ENCODE measurements around the gene ZNF117.
"Not testable (repeated sequence)": the region's sequence is repeated elsewhere in the genome, so short reads cannot be mapped to it uniquely, and the experiment has no call there.

Gene ZNF117

GRCh38 chr7:64992971-64993370, 2.1 kb upstream of the ZNF117 start:
- H3K27ac ChIP-seq (ENCODE audit: low read depth, low read length), result no peak overlapping the region
- H3K36me3 ChIP-seq (ENCODE audit: insufficient read depth, low read length), result peaks cover 4% of the 10 kb centered on the region
- H3K4me1 ChIP-seq (ENCODE audit: insufficient read depth, low read length), result peaks cover 9% of the 10 kb centered on the region
- no peaks in the 10 kb centered on the region for H3K27me3 ChIP-seq (ENCODE audit: control insufficient read depth in 1 of 2, insufficient read depth in 2 of 2, low read length in 2 of 2)
- no peak overlapping the region for H3K4me3 ChIP-seq (ENCODE audit: low read depth in 1 of 2, low read length in 2 of 2)
- no peaks in the 10 kb centered on the region for H3K9me3 ChIP-seq (ENCODE audit: low read length)
- H3K9ac ChIP-seq (ENCODE audit: low read length), result no peak overlapping the region

- H3K36me3 ChIP-seq (ENCODE audit: insufficient read depth, low read length), result peaks cover 4% of the 10 kb centered on the region
- no peak overlapping the region for H3K4me3 ChIP-seq (ENCODE audit: low read depth in 1 of 2, low read length in 2 of 2)
- H3K9ac ChIP-seq (ENCODE audit: low read length), result no peak overlapping the region
- no peaks in the 10 kb centered on the region for H3K9me3 ChIP-seq (ENCODE audit: low read length)
- no peaks in the 10 kb centered on the region for H3K4me1 ChIP-seq (ENCODE audit: insufficient read depth, low read length)
- no peaks in the 10 kb centered on the region for H3K27me3 ChIP-seq (ENCODE audit: control insufficient read depth in 1 of 2, insufficient read depth in 2 of 2, low read length in 2 of 2)
- H3K27ac ChIP-seq (ENCODE audit: low read depth, low read length), result no peak overlapping the region
Measured at GRCh38 chr7:64990216-64990615, 620 bp downstream of the ZNF117 start.

GRCh38 chr7:64978497-64979203, 12.2 kb downstream of the ZNF117 start:
- Histone ChIP-seq H3K4me1 (ENCODE audit: insufficient read depth, low read length) (no peaks in the 10 kb centered on the region), H3K27me3 (ENCODE audit: control insufficient read depth in 1 of 2, insufficient read depth in 2 of 2, low read length in 2 of 2) (no peaks in the 10 kb centered on the region), H3K27ac (ENCODE audit: low read depth, low read length) (no peak overlapping the region), H3K4me3 (ENCODE audit: low read depth in 1 of 2, low read length in 2 of 2) (no peak overlapping the region), H3K36me3 (ENCODE audit: insufficient read depth, low read length) (peaks cover 12% of the 10 kb centered on the region), H3K9ac (ENCODE audit: low read length) (no peak overlapping the region), H3K9me3 (ENCODE audit: low read length) (peaks cover 31% of the 10 kb centered on the region)

- Histone ChIP-seq H3K27ac (ENCODE audit: low read depth, low read length) (no peak overlapping the region), H3K4me3 (ENCODE audit: low read depth in 1 of 2, low read length in 2 of 2) (no peak overlapping the region), H3K27me3 (ENCODE audit: control insufficient read depth in 1 of 2, insufficient read depth in 2 of 2, low read length in 2 of 2) (no peaks in the 10 kb centered on the region), H3K9ac (ENCODE audit: low read length) (no peak overlapping the region), H3K9me3 (ENCODE audit: low read length) (no peaks in the 10 kb centered on the region), H3K4me1 (ENCODE audit: insufficient read depth, low read length) (no peaks in the 10 kb centered on the region), H3K36me3 (ENCODE audit: insufficient read depth, low read length) (no peaks in the 10 kb centered on the region)
Measured at GRCh38 chr7:64965594-64965993, 25.2 kb downstream of the ZNF117 start.

- Histone ChIP-seq H3K27ac (ENCODE audit: low read depth, low read length) (no peak overlapping the region), H3K27me3 (ENCODE audit: control insufficient read depth in 1 of 2, insufficient read depth in 2 of 2, low read length in 2 of 2) (no peaks in the 10 kb centered on the region), H3K9me3 (ENCODE audit: low read length) (no peaks in the 10 kb centered on the region), H3K4me1 (ENCODE audit: insufficient read depth, low read length) (no peaks in the 10 kb centered on the region), H3K9ac (ENCODE audit: low read length) (no peak overlapping the region), H3K4me3 (ENCODE audit: low read depth in 1 of 2, low read length in 2 of 2) (no peak overlapping the region), H3K36me3 (ENCODE audit: insufficient read depth, low read length) (no peaks in the 10 kb centered on the region)
Measured at GRCh38 chr7:64959072-64959747, 31.6 kb downstream of the ZNF117 start.

GRCh38 chr7:64951250-64951848, 39.5 kb downstream of the ZNF117 start:
- peaks cover 11% of the 10 kb centered on the region for H3K4me1 ChIP-seq (ENCODE audit: insufficient read depth, low read length)
- H3K27me3 ChIP-seq (ENCODE audit: control insufficient read depth in 1 of 2, insufficient read depth in 2 of 2, low read length in 2 of 2), result peaks cover 16 to 18% of the 10 kb centered on the region in 2 donors
- no peak overlapping the region for H3K4me3 ChIP-seq (ENCODE audit: low read depth in 1 of 2, low read length in 2 of 2)
- H3K27ac ChIP-seq (ENCODE audit: low read depth, low read length), result no peak overlapping the region
- no peaks in the 10 kb centered on the region for H3K9me3 ChIP-seq (ENCODE audit: low read length)
- H3K9ac ChIP-seq (ENCODE audit: low read length), result no peak overlapping the region
- H3K36me3 ChIP-seq (ENCODE audit: insufficient read depth, low read length), result no peaks in the 10 kb centered on the region

GRCh38 chr7:64950673-64951072, 40.2 kb downstream of the ZNF117 start:
- not testable (repeated sequence) for H3K27ac ChIP-seq (ENCODE audit: low read depth, low read length); H3K4me3 ChIP-seq (ENCODE audit: low read depth in 1 of 2, low read length in 2 of 2); H3K9me3 ChIP-seq (ENCODE audit: low read length); H3K36me3 ChIP-seq (ENCODE audit: insufficient read depth, low read length); H3K9ac ChIP-seq (ENCODE audit: low read length)
- H3K27me3 ChIP-seq (ENCODE audit: control insufficient read depth in 1 of 2, insufficient read depth in 2 of 2, low read length in 2 of 2), result peaks cover 18 to 23% of the 10 kb centered on the region in 2 donors
- peaks cover 11% of the 10 kb centered on the region for H3K4me1 ChIP-seq (ENCODE audit: insufficient read depth, low read length)

- H3K36me3 ChIP-seq (ENCODE audit: insufficient read depth, low read length); H3K9ac ChIP-seq (ENCODE audit: low read length); H3K9me3 ChIP-seq (ENCODE audit: low read length); H3K27ac ChIP-seq (ENCODE audit: low read depth, low read length); H3K4me3 ChIP-seq (ENCODE audit: low read depth in 1 of 2, low read length in 2 of 2): not testable (repeated sequence)
- Histone ChIP-seq H3K4me1 (ENCODE audit: insufficient read depth, low read length) (peaks cover 11% of the 10 kb centered on the region), H3K27me3 (ENCODE audit: control insufficient read depth in 1 of 2, insufficient read depth in 2 of 2, low read length in 2 of 2) (peaks cover 18 to 24% of the 10 kb centered on the region in 2 donors)
Measured at GRCh38 chr7:64948774-64949173, 42.1 kb downstream of the ZNF117 start.

- no peak overlapping the region for H3K9ac ChIP-seq (ENCODE audit: low read length)
- H3K4me3 ChIP-seq (ENCODE audit: low read depth in 1 of 2, low read length in 2 of 2), result no peak overlapping the region
- no peaks in the 10 kb centered on the region for H3K36me3 ChIP-seq (ENCODE audit: insufficient read depth, low read length)
- H3K9me3 ChIP-seq (ENCODE audit: low read length), result no peaks in the 10 kb centered on the region
- H3K4me1 ChIP-seq (ENCODE audit: insufficient read depth, low read length), result peaks cover 11% of the 10 kb centered on the region
- no peak overlapping the region for H3K27ac ChIP-seq (ENCODE audit: low read depth, low read length)
- H3K27me3 ChIP-seq (ENCODE audit: control insufficient read depth in 1 of 2, insufficient read depth in 2 of 2, low read length in 2 of 2), result peaks cover 18 to 24% of the 10 kb centered on the region in 2 donors
Measured at GRCh38 chr7:64947252-64948000, 43.4 kb downstream of the ZNF117 start.

- Histone ChIP-seq H3K4me3 (ENCODE audit: low read depth in 1 of 2, low read length in 2 of 2) (no peak overlapping the region), H3K27me3 (ENCODE audit: control insufficient read depth in 1 of 2, insufficient read depth in 2 of 2, low read length in 2 of 2) (peaks cover 18 to 24% of the 10 kb centered on the region in 2 donors), H3K4me1 (ENCODE audit: insufficient read depth, low read length) (peaks cover 11% of the 10 kb centered on the region), H3K27ac (ENCODE audit: low read depth, low read length) (no peak overlapping the region), H3K9me3 (ENCODE audit: low read length) (no peaks in the 10 kb centered on the region), H3K9ac (ENCODE audit: low read length) (no peak overlapping the region), H3K36me3 (ENCODE audit: insufficient read depth, low read length) (no peaks in the 10 kb centered on the region)
Measured at GRCh38 chr7:64946772-64947171, 44.1 kb downstream of the ZNF117 start.

GRCh38 chr7:64945503-64946175, 45.2 kb downstream of the ZNF117 start:
- H3K4me1 ChIP-seq (ENCODE audit: insufficient read depth, low read length), result peaks cover 11% of the 10 kb centered on the region
- no peaks in the 10 kb centered on the region for H3K36me3 ChIP-seq (ENCODE audit: insufficient read depth, low read length)
- H3K4me3 ChIP-seq (ENCODE audit: low read depth in 1 of 2, low read length in 2 of 2), result no peak overlapping the region
- H3K27me3 ChIP-seq (ENCODE audit: control insufficient read depth in 1 of 2, insufficient read depth in 2 of 2, low read length in 2 of 2), result peaks cover 18 to 24% of the 10 kb centered on the region in 2 donors
- H3K9ac ChIP-seq (ENCODE audit: low read length), result no peak overlapping the region
- H3K27ac ChIP-seq (ENCODE audit: low read depth, low read length), result no peak overlapping the region
- no peaks in the 10 kb centered on the region for H3K9me3 ChIP-seq (ENCODE audit: low read length)
